GM12878 (cell line): ENCODE measurements around the gene SPTBN1.

Source experiments
- ATF7 ChIP-seq: fragments of 450-650 bp; IDR thresholded peaks from 2 replicates; pipeline ENCODE4 v1.6.1; 2016; ENCODE audit warnings: low read depth, mild to moderate bottlenecking
- BCL11A ChIP-seq: IDR thresholded peaks from 2 replicates; pipeline ENCODE4 v1.6.1; 2011; ENCODE audit warnings: low read depth, low read length
- BRCA1 ChIP-seq: IDR thresholded peaks from 2 replicates; pipeline ENCODE4 v1.6.1; 2011; ENCODE audit warnings: low read depth, low read length, improper control_type of control experiment
- EED ChIP-seq: sonication (generic); IDR thresholded peaks from 2 replicates; pipeline ENCODE4 v1.6.1; 2016; ENCODE audit warnings: antibody characterized with exemption, low read depth
- EGR1 ChIP-seq, 2 experiments: IDR thresholded peaks; 1 replicate in 1 of 2; 2 replicates in 1 of 2; pipeline ENCODE4 v1.6.1; 2011 to 2012; ENCODE audit warnings: low read depth in 2 of 2, low read length in 2 of 2, borderline replicate concordance in 1 of 2, mild to moderate bottlenecking in 1 of 2, moderate library complexity in 1 of 2
- ESRRA ChIP-seq: IDR thresholded peaks from 2 replicates; pipeline ENCODE4 v1.6.1; 2012; ENCODE audit warnings: mild to moderate bottlenecking, low read length, improper control_type of control experiment
- EZH2 ChIP-seq: IDR thresholded peaks from 2 replicates; pipeline ENCODE4 v1.6.1; 2012; ENCODE audit warnings: low read depth, mild to moderate bottlenecking, control low read depth, inconsistent platforms, low read length, borderline replicate concordance; ENCODE audit not compliant: control insufficient read depth
- POLR2A ChIP-seq: IDR thresholded peaks from 2 replicates; pipeline ENCODE4 v1.6.1; 2011; ENCODE audit warnings: low read depth, mild to moderate bottlenecking, low read length
- SMAD5 ChIP-seq: IDR thresholded peaks from 2 replicates; pipeline ENCODE4 v1.6.1; 2016; ENCODE audit warnings: antibody characterized with exemption, low read depth
- USF2 ChIP-seq: IDR thresholded peaks from 2 replicates; pipeline ENCODE4 v1.6.1; 2011; ENCODE audit warnings: low read depth, low read length, improper control_type of control experiment, borderline replicate concordance
- TF ChIP-seq, protein P1 (sequence below), 3 experiments: IDR thresholded peaks in 2 of 3; conservative IDR thresholded peaks in 1 of 3; 2 replicates each; pipeline ENCODE4 v1.5.1; 2011; ENCODE audit warnings: low read depth in 3 of 3, low read length in 3 of 3, mild to moderate bottlenecking in 3 of 3, control low read depth in 2 of 3, moderate library complexity in 2 of 3, inconsistent platforms in 1 of 3, mixed read lengths in 1 of 3; ENCODE audit not compliant: control insufficient read depth in 2 of 3, insufficient read depth in 1 of 3; ENCODE audit errors: extremely low read depth in 1 of 3

DNA sequence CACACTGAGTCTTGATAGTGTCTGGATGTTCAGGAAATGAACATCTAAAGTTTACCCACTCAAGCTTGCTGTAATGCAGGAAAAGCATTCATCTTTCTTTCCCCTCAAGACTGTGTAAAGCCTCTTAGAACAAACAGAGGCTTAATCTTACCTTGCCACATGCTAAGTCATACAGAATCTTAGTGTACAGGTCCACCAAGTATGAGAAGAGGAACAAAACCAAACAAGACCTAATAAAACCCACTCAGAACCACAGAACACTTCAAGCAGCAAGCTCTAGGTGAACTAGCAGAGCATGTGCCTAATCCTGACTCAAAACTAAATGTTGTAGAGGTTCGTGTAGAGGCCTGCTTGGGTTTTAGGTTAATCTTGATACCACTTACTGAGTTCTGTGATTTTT, 97.6 kb downstream of the SPTBN1 start:
- TF ChIP-seq POLR2A = no peak
- TF ChIP-seq ESRRA = no peak
- no peak for TF ChIP-seq SMAD5
- TF ChIP-seq ATF7 = no peak
- TF ChIP-seq, protein P1, sequence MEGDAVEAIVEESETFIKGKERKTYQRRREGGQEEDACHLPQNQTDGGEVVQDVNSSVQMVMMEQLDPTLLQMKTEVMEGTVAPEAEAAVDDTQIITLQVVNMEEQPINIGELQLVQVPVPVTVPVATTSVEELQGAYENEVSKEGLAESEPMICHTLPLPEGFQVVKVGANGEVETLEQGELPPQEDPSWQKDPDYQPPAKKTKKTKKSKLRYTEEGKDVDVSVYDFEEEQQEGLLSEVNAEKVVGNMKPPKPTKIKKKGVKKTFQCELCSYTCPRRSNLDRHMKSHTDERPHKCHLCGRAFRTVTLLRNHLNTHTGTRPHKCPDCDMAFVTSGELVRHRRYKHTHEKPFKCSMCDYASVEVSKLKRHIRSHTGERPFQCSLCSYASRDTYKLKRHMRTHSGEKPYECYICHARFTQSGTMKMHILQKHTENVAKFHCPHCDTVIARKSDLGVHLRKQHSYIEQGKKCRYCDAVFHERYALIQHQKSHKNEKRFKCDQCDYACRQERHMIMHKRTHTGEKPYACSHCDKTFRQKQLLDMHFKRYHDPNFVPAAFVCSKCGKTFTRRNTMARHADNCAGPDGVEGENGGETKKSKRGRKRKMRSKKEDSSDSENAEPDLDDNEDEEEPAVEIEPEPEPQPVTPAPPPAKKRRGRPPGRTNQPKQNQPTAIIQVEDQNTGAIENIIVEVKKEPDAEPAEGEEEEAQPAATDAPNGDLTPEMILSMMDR (IDR thresholded peaks at IDR 0.05 in 2 of 3, conservative IDR thresholded peaks at IDR 0.05 in 1 of 3; ENCODE audit: control insufficient read depth in 2 of 3, extremely low read depth in 1 of 3, insufficient read depth in 1 of 3, low read depth in 3 of 3, low read length in 3 of 3) = no peak
- TF ChIP-seq EZH2 = no peak
- TF ChIP-seq EGR1 (IDR thresholded peaks at IDR 0.05; ENCODE audit: borderline replicate concordance in 1 of 2, low read depth in 2 of 2, low read length in 2 of 2) = no peak
- TF ChIP-seq BCL11A = no peak
- no peak for TF ChIP-seq USF2
- TF ChIP-seq EED = no peak
- TF ChIP-seq BRCA1 = no peak
